ENCODE measurements around the gene RAP1GAP.
A peak's percentile ranks its signal among the peaks of the same experiment; 100 is the strongest.
"Not testable (repeated sequence)": the region's sequence is repeated elsewhere in the genome, so short reads cannot be mapped to it uniquely, and the experiment has no call there.

The RAP1GAP gene

DNA sequence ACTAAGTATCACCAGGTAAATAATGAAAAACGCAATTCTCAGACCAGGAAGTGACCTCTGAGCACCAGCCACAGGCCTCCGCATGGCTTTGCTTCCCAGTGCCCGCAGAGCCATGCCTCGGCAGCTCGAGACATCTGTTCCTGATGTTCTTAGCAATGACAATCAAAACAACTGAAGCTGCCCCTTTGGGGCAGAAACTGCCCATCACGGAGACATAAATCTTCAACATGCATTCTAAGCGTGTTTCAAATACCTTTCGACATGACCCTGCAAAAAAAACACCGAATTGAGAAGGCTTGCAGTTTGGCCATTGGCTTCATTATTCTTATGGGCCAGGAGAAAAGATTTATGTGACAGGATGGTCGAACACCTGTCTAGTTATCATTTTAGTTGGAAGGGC, 5.8 kb upstream of the RAP1GAP start:
- peak; percentile 69 for DNase-seq

DNA sequence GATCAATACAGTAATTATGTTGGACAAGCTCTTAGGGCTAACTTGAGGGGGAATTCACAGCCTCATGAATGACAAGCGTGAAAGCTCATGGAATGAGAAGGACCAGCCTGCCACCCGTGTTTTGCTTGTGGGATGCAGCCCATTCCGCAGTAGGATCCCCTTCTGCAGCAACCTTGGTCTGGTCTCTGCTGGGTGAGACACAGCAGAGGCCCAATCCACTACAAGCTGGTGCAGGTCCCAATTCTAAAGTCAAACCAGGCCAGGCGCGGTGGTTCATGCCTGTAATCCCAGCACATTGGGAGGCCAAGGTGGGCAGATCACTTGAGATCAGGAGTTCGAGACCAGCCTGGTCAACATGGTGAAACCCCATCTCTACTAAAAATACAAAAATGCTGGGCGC, 4.7 kb upstream of the RAP1GAP start:
- DNase-seq: not testable (repeated sequence)

DNA sequence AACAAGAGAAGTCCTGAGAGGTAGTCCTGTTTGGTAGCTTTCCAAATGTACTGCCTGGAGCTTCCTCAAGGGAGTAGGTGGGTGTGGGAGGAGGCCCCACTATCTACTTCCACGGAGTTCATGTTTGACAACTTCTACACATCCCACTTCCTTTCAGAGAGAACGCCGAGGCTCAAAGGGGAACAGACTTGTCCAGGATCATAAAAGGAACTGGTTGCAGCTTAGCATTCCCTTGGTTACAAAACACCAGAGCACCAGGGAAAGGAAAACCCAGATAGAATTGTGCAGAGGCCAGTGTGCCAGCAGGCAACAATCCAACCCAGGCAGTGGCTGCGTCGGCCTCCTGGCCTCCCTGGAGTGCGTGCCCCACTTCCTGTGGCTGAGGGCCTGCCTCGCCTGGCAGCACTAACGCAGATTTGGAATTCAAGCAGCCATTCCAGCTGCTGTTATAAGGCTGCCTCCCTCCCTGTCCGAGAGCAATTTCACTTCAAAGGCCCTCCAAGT, 4.2 kb upstream of the RAP1GAP start:
- DNase-seq: peak; percentile 72

DNA sequence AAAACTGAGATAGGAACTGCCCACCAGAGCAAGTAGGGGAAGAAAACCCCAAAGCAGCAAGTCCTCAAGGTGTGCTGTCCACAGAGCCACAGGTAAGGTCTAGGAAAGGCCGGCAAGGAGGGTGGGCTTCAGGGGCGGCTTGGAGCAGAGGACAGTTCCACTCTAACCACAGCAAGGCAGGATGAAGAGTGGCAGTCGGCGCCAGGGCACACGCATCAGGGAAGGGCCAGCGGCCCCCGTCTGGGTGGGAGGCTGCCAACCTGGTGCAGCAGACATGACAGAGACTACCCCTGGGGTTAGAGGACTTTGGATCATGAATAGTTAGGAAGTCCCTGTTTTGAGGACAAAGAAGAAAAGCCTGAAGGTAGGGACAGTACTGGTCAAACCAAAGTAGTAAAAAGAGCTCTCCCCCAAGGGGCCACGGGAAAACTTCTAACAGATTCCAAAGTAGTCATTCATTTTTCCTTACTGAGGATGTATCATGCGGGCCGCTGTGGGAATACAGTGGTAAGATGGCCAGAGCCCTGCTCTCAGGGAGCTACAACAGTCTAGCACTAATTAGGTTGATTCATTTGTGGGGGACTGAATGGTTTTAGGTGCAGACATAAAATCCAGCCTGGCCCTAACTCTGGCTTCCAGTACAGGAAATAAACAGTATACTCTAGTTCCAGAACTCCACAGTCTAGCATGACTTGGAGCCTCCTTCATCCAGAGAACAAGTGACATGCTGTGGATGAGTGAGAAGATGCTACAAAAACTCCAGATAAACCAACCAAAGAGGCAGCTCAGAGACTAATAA, 3.5 kb upstream of the RAP1GAP start:
- DNase-seq: peak; percentile 68

DNA sequence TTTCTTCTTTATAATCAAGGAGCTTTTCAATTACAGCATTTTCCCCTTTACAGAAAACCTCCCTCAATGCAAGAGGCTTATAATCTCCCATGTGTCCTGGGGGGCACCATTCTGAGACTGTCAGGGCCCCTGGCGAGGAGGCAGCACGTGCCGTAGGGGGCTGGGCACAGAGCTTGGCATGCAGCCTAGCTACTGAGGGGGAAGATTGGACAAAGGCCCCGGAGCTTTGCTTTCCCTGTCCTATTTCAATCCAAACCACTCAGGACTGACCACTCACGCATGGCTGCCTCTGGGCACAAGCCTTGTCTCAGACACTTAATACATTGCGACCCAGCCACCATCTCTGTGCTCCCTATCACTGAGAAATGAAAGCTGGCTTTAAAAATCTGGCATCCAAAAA, 2.8 kb upstream of the RAP1GAP start:
- no peak for DNase-seq

DNA sequence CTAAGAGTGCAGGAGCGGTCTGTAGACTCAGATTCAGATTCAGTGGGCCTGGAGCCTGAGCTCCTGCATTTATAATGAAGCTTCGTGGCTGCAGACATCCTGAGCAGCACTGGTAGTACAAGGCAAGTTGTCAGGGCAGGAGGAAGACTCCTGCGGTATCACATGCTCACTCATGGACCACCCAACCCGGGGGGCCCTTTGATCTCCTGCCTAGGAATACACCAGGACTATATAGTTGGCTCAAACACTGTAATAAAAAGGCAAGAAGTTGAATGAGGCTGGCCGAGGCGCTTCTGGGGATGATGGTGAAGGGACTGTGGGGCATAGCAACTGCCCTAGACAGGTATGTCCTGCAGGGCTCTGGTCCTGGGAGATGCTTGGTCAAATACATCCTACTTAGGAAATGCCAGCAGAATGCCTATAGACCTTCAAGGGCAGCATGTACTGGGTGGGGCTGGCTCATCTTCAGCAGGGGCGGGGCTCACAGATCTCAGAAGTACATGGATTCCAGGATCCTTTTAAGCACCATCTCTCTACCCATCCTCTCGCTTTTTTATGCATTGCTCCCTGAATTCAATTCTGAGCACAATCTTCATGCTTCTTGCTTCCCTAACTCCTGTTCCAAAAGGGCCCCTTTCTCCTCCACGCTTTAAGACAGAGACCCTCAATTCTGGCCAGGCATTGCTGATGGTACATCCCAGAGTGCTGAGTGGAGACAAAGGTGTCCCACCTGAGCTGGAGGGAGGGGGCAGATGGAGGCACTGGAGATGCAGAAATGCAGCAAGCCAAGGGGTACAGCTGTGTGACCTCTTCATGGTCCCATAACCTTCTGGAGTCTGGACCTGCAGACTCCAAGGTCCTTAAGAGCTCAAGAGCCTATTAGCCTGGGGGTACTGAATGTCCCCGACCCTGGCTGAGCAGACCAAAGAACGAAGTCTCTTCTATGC, 2.1 kb upstream of the RAP1GAP start:
- DNase-seq: no peak

DNA sequence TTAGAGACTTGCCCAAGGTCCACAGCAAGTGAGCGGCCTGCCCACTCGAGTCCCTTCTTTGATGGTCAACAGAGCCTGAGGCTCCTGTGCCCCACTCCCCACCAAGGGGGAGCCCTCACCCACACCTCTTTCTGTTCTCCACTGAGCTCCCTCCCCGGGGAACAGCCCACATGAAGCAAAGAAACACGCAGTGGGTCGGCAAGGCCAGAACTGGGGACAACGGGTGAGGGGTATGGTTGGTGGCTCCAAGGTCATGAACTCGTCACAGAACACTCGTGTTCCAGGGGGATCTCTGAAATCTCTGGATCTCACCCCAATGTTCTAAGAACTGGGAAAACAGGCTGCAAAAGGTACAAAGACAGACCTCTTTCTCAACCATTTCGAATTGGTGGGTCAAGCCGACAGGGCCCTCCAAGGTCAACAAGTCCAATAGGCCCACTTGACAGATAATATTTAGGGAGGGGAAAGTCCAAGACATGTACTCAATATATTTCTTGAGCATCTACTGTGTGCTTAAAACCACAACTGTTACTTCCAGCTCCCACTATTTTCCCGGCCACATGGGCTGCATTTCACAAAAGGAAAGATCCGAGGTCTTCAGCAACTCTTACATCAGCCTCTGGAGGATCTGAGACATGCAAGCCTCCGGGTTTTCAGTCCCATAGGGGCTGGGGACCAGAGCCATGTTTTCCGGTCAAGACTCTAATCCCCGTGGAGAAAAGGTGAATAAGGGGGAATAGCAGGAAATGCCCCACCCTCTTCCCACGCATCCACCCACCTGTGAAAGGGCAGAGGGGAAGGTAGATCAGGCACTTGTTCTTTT, 1.1 kb upstream of the RAP1GAP start:
- DNase-seq: no peak

DNA sequence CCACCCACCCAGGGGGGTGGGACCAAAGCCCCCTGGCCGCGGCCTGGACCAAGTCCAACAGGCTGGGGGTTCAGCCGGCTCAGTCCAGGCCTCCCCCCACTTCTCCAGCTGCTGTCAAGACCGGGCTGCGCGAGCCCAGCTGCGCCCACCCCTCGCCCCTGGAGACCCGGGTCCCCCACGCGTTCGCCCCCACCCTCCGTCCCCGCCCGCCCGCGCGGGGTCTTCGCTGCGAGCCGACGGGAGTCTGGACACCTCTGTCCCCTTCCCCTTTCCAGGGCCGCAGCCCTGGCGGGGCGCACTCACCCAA, 253 bp downstream of the RAP1GAP start:
- no peak for DNase-seq

DNA sequence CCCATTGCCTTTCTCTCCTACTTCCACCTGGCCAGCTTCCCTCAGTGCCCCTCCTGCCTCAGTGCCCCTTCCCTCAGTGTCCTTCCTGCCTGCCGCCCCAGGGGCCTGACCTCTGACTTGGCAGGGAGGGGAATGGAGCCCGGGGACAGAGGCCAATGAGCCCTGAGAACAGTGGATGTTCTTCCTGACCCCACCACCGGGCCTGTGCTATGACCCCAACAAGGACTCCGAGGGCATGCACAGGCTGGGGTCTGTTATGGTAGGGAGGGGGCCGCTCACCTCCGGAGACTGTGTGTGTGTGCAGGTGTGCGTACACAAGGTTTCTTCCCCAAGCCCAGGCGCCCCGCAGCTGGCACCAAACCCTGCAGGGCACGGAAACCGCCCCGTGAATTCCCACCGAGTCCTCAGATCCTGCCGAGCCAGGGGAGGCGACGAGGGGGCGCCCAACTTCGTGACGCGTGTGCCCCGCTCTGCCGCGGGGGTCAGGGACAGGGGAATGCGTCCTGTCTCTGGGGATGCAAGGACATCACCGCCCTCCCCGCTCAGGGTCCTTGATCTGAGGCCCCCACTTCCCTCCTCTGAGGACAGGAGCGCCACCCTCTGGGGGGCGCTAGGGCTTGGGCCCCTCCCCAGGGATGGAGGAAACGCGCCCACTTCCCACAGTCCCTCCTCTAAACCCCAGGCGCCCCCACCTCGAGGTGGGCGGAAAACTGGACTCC, 766 bp downstream of the RAP1GAP start:
- no peak for DNase-seq

DNA sequence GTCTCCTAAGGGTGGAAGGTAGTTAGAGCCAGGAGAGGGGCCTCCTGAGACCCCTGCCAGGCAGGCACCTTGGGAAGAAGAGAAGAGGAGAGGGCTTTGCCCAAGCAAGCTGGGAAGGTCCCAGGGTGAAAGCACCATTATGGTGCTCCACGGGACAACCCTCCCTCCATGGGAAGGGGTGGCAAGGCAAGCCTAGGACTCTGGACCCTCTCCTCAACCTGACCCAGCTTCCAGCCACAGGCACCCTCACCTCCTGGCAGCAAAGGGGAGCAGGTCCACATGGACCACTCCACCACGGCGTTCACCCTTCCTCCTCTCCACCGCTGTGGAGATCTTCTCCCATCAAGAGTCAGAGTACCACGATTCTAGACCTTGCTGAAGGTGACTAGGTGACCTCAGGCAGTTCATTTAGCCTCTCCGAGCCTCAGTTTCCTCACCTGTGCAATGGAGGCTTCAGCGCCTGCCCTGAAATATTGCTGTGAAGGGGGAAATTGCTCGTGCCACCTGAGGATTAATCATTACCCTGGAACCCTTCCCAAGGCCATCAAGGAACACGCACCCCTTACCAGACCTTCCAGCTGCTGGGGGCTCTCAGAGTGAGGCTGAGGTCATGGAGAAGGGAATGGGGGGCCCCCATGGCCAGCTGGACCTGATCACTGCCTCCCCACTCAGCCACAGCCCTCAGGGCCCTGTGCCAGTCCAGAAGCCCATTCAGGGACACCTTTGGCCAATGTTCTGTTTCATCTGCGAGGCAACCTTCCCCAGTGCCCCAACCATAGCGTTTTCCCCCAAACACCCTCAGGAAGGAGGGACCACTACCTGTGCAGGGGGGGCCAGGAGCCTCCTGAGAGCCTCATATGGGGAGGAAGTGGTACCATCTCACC, 1.6 kb downstream of the RAP1GAP start:
- DNase-seq: no peak

DNA sequence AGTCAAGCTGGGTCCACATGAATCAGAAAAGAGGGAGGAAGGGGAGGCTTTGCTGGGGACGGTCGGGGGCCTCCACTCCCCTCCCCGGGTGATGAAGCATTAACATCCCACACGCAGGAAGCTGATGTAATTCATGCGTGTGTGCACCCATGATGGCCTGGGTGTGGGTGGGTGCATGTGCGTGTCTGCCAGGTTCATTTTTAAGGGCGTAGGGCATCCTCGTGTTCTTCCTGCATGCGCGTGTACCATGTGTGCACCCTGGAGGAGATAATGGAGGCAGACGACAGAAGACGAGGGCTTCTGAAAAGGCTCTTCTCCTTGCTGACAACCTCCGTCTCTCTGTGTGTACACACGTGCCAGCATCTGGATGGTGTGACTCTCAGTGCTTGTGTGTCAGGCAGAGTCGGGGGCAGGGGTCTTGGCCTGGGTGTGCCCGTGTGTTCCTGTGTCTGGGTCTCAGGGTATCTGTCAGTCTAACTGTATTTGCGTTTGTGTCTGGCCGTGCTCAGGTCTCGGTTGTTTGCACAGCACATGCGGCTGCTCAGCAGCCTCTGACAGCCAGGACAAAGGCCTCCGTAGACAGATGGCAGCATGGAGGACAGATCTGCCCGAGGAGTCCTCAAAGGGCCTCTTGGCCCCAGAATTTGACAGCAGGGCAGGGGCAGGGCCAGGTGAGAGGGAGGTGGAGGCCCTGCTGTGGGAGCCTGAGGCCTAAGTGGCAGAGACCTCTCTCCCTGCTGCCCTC, 2.4 kb downstream of the RAP1GAP start:
- no peak for DNase-seq

DNA sequence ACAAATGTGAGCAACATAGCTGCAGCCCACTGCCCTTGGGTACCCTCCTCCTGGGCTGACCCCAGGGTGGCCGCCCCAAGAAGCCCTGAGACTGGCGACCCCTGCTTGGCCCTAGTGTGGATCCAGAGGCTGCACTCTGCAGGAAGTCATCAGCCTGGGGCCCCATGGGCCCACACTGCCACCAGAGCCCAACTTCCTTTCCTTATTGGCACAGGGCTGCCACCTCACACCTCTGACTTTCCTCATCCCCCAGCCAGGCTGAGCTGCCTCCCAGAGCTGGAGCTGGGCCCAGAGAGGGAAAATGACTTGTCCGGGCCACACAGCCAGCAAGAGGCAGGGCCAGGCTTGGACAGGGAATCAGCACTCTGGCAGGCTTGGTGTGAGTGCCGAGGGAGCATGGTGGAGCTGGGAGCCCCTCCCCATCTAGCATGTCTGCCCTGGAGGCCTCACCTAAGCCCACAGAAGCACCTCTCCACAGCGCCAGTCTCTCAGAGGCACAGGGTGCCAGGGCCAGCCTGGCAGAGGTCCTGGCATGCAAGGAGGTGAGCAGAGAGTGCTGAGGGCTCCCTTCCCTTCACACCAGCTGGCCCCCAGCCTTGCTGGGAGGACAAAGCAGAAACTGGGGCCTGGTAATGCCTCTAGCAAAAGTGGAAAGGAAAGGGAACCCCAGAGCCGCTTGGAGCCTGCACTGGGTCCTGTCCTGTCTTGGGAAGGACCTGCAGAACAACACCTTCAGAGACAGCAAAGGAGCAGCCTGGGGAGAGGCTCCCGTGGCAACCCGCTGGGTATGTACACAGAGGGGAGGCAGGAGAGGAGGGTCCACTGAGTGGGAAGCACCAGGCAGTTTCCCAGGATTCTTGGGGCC, 3.2 kb downstream of the RAP1GAP start:
- DNase-seq: no peak

DNA sequence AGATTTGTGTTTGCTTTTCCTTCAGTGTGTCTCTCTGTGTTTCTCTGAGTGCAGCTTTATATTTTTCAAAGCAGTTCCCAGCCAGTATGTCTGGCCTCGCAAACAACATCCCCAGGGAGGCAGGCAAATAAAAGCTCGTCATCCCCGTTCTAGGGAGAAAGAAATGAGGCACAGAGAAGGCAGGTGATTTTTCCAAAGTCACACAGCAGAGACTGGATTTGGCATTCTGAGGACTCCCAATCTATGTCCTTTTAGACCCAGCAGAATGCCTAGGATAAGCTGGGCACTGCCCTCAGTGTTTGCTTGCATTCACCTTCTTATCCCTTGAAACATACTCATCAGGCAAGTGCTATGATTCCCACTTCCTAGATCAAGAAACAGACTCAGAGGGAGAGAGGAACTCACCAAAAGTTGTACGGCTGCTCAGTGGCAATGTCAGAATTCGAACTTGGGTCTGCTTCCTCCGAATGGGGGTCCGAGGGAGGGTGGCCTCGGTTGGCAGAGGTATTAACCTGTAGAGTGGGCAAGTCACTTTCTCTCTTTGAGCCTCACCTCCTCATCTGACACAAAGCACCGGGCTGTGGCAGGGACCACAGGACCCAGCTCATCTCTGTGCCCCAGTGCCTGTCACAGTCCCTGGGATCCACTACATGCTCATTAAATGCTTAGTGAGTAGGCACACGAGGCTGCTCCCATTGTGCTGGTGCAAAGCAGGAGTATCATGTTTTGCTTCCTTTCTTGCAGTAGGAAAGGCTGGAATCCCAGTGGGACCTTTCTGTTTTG, 4.2 kb downstream of the RAP1GAP start:
- no peak for DNase-seq

DNA sequence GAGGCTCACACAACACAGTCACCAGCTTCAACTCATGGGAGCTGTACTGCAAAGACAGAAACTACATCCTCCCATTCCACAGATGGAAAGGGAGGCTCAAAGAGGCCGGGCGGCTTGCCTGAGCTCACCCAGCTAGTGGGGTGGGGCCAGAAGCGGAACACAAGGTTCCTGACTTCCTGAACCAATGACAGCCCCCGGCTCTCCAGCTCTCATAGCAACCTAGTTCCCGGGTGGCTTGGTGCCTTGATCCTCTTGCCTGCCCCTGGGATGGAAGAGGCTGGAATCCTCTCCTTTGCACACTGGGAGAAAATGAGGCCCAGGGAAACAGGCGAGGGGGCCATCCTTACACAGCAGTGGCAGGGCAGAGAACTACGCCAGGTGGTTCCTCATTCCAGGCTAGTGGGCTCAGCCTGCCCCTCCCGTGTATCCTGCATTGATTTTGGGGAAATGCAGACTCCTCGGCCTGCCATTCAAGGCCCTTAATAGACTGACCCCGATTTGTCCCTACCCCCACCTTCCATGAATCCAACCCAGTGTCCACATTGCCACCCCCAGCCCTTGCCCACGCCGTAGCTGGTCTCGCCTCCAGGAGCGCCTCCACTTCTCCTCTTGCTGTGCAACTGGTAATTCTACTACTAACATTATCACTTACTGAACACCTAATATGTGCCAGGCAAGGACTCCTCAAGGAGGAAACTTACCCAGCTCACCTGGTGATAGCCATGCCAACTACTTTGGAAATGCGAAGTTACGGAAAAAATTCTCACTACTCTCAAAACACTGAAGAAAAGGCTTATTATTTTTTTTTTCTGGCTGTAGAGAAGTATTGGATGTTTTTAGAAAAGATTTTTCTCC, 5.0 kb downstream of the RAP1GAP start:
- no peak for DNase-seq

DNA sequence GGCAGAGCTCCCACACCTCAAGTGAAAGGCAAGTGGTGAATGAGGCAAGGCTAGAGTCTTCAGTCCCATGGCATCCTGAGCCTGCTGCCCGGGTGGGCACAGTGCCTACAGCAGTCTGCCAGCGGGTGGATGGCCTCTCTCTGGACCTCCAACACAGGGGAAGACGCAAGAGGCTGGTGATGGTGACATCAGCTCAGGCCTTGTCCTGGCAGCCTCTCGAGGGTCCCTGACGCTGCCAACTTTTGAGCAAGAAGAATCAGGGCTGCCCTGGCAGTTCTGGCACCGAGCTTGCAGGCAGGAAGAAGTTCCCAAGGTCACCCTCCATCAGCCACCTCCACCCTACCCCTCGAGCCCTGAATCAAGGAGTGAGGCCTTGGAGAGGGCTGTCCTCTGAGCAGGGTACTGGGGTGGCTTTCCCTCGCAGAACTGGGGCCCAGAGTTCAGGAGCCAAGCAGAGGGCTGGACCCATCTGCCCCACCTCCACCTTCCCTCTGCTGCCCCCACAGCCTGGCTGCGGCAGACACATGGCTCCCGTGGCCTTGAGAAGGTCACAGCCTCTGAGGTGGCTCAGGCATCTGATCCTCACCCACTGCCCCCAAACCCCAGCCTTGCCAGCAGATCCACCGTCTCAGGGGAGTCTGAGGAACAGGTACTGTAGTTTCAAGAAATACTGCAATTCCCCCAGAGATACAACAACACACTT, 5.8 kb downstream of the RAP1GAP start:
- no peak for DNase-seq

DNA sequence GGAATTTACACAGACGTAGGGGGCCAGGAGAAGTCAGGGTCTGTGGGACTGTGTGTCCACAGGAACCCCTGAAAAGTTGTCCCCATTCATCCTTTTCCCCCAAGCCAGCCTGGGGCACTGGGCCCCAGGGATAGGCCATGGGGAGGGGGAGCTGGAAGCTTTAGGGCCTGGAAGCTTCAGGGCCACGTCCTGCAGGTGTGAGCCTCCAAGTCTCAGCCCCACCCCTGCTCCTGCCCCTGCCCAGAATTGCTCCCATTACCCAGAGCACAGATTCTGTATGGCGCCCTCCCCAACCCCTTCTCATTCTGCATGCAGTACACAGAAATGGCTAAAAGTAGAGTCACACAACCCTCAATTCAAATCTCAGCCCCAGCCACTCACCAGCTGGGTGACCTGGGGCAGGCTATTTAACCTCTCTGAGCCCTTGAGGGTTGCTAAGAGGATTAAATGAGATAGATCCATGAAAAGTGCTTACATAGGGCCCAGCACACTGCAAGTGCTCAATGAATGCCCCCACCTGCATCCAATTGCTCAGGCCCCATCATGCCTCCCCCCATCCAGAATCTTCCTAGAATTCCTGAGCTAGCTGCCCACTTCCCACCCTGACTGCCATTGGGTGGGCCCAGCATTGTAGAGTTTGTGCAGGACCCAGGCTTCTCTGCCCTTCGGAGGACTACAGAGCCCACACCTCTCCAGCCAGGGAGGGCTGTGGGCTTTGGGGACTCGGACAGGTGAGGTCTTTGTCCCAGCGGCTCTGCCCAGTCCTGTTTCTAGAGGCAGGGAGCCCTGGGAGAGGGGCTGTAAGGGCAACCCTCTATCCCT, 6.5 kb downstream of the RAP1GAP start:
- no peak for DNase-seq

Data from fibroblast of skin of back (primary cell).